H4 (cell line): ENCODE results near the gene ARHGAP44. TPM values are rescaled to one million over a fixed set of nuclear protein-coding genes. Genes with fewer than 3 reads are reported as not detected.

Experiments used
- DNase-seq: peaks from one replicate; pipeline ENCODE4 v3.0.0-alpha.2; 2015; ENCODE audit warnings: low spot score
- total RNA-seq: library from RNA; depleted of rRNA; stranded (reverse); fragments of >200 nt; shearing (Covaris generic); gene quantifications from 2 replicates; pipeline ENCODE4 v1.2.3, GENCODE V29; 2014; rRNA removed

ARHGAP44 gene
- total RNA-seq, 1 experiment from 2014 or later, result 1.7 TPM

DNA sequence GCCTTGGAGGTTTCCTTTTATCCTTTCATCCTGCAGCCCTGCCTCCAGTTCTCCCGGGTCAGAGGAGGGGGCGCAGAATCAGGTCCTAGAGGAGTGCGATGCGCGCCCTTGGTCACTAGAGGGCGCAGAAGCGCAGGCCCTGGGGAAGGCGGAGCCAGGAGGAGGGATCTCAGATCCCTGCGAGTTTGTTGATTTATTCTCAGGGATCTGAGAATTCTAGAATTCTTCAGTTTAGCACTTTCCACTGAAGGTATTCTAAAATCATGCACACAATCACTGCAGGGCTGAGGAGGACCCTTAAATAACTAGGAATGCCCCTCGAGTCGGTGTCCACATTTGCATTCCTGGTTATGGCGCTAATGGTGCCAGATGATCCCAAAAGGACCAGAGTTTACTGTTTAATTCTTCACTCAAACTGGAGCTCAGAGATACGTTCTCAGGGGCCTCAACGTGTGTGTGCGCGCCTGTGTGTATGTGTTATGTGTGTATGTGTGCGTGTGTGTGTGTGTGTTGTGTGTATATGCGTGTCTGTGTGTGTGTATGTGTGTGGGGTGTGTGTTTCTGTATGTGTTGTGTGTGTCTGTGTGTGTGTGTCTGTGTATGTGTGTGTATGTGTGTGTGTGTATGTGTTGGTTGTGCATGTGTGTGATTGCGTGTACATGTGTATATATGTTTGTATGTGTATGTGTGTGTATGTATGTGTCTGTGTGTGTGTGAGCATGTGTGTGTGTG is 235.4 kb downstream of the ARHGAP44 start:
- peak; percentile 30 for DNase-seq

DNA sequence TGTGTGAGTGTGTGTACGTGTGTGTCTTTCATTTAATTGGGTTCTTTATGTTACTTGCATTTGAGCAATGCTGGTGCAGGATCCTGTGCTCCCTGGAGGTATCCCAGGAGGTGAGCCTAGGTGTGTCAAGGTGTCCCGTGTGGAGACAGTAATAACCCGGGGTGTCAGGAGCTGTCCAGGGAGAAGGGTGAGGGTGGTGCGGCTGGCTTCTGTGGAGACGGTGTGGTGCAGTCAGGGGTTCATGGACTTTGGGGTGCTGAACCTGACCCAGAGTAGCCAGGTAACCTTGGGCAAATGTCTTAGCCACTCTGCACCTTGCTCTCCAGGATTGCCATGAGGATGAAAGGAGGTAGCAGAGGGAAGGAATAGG is 235.9 kb downstream of the ARHGAP44 start:
- no peak for DNase-seq

DNA sequence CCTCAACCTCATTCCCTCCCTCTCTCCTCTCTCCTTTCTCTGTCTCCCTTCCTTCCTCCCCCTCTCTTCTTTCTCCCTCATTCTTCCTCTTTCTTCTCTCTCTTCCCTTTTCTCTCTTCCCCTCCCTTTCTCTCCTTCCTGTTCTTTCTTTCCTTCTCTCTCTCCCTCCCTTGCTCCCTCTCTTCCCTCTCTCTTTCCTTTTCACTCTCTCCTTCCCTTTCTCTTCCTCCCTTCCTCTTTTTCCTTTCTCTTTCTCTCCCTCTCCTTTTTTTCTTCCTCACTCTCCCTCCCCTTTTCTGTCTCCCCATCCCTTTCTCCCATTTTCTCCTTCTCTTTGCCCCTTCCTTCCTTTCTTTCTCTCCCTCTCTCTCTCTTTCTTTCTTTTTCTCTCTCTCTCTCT is 236.4 kb downstream of the ARHGAP44 start:
- DNase-seq, result no peak

DNA sequence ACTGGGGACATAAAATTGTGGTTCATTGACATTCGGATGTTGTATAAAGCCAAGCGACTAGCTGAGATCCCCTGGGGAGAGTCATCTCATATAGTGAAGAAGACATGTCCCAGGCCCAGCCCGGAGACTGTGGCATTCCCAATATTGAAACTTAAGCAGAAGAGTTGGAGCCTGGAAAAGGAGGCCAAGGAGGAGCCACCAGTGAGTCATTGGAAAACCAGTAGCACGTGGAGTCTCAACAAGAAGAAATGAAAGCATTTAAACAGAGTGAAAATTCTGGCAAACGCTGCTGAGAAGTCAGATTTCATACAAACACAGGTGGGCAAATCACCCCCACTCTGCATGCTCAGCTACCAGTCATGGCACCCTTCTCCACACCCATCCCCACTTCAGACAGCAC is 237.9 kb downstream of the ARHGAP44 start:
- no peak for DNase-seq

DNA sequence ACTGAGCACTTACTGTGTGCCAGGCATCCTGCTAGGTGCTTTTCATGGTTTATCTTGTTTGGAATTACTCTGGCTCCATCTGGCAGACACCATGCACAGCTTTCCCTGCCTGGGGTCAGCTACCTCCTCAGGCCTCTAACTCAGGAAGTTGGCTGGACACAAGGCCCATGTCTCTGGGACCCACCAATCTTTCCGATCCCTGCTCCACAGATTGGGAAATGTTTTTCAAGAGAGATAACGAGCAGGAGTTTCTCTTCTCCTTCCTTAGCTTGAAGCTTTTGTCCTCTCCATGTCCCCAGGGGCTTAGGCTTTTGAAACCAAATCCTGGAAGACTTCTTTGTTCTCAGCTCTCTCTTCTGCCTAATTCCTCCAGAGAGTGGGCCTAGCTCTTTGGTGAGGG is 240.0 kb downstream of the ARHGAP44 start:
- DNase-seq, result no peak

DNA sequence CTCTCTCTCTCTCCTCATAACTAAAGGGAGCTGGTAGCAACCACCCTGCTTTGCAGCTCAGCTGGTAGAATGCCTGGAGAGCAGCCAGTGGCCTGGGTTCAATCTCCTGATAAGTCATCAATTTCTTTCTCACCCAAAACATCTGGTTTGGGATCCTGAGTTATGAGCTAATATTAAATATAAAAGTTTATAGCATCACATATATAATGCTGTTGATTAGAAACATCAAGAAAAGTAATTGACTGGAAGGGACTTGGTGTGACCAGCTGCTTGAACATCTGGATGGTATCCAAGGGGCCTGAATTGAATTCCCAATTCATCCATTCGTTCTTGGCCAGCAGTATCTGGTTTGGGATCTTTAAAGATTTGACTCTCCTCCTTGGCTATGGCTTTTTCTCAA is 240.8 kb downstream of the ARHGAP44 start:
- no peak for DNase-seq

DNA sequence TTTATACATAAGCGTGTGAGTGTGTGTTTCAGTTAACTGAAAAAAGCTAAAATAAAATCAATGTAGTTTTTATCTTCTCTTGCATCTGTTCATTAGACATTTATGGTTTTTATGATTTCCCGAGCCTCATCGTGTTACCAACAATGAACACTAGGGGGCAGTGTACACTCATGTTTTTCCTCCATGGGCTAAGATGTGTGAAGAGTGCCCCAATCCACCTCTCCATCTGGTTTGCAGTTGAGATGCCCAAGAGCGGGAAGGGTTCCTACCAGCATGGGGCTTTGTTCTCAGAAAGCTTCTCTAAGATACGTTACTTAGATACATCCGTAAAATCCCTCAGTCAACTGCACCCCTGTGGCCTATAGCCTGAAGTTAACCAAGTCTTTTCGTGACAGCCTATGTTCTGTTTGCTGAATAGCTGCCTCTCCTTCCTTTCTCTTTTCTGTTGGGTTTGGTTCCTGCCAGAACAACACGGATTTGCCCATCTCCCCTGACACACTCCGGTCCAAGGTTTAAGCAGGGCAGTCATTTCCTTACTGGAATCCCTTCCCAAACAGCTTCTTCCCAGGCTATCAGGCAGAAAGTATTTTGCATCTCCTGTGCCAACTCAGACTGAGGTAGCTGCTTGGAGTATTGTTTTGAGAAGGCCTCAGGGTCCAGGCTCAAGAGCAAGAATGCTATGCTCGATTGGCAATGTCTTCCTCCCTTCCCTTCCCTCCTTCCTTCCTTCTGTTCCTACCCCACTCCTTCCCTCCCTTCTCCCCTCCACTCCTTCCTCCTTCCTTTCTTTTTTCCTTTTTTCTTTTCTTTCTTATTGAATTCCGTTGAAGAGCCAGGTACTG is 241.4 kb downstream of the ARHGAP44 start:
- DNase-seq, result peak; percentile 36

DNA sequence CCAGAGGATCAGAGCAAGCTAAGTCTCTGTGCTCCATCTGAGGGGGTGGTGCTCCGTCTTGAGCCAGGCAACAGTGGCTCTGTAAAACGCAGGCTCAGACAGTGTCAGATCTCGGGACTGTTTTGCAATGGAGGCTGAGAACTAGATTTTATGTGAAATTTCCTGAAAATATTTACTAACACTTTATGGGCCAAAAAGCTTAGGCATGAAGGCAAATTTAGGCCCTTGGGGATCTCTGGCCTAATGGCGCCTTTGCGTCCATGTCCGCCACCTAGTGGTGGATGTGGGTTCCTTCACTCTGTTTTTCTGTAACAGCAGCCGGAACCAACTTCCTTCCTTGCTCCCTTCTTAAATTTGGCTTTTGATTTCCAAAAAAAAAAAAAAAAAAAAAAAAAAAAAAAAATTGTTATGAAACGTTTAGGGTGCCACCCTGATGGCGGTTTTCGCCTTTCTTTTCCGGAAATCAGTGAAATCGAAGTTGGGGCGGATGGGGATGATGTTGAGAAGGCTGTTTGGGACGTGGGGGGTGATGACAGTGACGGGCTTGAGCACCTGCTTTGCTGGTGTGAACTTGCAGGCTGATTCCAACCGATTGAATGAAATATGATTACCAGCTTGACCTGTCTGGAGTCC is 242.5 kb downstream of the ARHGAP44 start:
- peak; percentile 48 for DNase-seq

DNA sequence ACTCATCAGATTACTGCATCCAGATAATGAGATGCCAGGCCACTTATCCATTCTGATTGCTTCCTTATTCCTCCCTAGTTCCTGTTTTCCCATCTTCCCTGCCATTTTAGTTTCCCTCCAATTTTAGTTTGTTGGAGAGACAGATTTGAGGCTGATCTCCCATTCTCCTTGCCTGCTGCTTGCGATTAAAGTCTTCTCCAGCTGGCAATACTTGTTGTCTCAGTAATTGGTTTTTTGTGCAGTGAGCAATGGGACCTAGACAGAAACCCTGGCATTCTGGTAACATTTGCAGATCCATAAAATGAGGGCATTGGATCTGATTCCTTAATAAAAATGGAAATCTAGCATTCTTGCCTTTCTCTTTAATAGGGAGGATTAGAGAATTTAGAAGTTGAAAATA is 246.1 kb downstream of the ARHGAP44 start:
- no peak for DNase-seq

DNA sequence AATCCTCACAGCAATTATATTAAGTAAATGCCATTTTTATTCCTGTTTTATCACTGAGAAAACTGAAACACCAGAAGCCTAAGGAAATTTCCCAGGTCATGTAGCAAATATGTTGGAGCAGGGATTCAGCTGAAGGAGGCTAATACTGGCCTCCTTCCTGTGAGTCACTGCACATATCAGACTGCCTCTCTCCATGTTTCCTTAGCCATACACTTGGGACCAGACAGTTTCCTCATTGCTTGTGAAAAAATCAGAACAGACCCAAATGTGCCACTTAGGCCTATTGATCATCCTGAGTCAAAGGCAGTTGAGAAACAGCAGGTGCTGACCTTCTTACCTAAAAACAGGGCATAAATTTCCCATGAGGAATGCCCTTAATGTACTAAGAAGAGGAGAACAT is 247.5 kb downstream of the ARHGAP44 start:
- no peak for DNase-seq

DNA sequence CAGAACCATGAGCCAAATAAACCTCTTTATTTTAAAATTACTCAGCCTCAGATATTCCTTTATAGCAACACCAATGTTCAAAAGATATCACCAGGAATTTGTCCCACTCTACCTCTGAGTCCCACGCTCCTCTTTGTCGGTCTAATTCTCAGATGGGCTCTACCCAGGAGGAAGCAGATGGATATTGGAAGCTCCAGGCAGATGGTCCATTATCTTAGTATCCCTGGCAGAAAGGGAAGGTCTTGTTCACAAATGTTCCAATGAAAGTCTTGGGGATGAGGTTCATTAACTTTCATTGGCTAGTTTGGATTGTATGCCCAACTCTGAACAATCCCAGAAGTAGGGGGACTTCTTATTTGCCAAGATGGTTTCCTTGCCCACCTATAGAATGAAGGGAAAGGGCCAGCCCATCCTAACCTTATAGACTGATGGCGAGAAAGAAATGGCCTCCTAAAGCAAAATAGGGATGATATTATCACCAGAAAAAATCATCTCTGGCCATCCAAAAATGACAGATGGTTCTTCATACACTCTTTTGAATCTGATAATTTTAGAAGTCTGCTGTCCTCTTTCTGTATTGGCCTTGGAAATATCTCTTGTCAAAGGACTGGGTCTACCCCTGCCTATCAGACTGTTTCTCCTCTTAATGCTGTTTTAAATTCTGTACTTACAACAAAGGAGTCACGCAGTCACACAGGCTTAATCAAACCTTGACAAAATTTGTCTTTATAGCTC is 249.8 kb downstream of the ARHGAP44 start:
- no peak for DNase-seq

Other genes with a start within 250 kb of the ARHGAP44 start
- 4.9 and 9.3 TPM in 2 replicates for gene MYOCD, start 123.6 kb upstream of the ARHGAP44 start, total RNA-seq
- gene ELAC2, start 228.5 kb downstream of the ARHGAP44 start, total RNA-seq, result 35.1 and 45.1 TPM in 2 replicates